IPS-15b (cell line): Measurements from ENCODE around the gene TMEM115.

Source experiments
- H3K27me3 ChIP-seq: one replicate; pipeline ENCODE4 v1.6.1; 2013; ENCODE audit warnings: low read length; ENCODE audit not compliant: control insufficient read depth, insufficient read depth
- H3K36me3 ChIP-seq: one replicate; pipeline ENCODE4 v1.6.1; 2013; ENCODE audit warnings: low read length; ENCODE audit not compliant: control insufficient read depth, insufficient read depth
- H3K4me1 ChIP-seq: one replicate; pipeline ENCODE4 v1.6.1; 2013; ENCODE audit warnings: mild to moderate bottlenecking, low read length; ENCODE audit not compliant: control insufficient read depth, insufficient read depth
- H3K4me3 ChIP-seq: one replicate; pipeline ENCODE4 v1.5.1; 2013; ENCODE audit warnings: low read depth, low read length
- H3K9ac ChIP-seq: one replicate; pipeline ENCODE4 v1.6.1; 2013; ENCODE audit warnings: low read depth, mild to moderate bottlenecking, low read length
- H3K9me3 ChIP-seq: one replicate; pipeline ENCODE4 v1.6.1; 2013; ENCODE audit warnings: mild to moderate bottlenecking, low read length; ENCODE audit not compliant: control insufficient read depth, insufficient read depth

The TMEM115 gene

GRCh38 chr3:50334339-50335075 is 24.8 kb downstream of the TMEM115 start:
- Histone ChIP-seq H3K4me1 (peaks cover 3% of the 10 kb centered on the region), H3K9ac (no peak overlapping the region), H3K27me3 (peaks cover 14% of the 10 kb centered on the region), H3K9me3 (no peaks in the 10 kb centered on the region), H3K4me3 (peak overlapping the region; percentile 18), H3K36me3 (peaks cover 24% of the 10 kb centered on the region)

DNA sequence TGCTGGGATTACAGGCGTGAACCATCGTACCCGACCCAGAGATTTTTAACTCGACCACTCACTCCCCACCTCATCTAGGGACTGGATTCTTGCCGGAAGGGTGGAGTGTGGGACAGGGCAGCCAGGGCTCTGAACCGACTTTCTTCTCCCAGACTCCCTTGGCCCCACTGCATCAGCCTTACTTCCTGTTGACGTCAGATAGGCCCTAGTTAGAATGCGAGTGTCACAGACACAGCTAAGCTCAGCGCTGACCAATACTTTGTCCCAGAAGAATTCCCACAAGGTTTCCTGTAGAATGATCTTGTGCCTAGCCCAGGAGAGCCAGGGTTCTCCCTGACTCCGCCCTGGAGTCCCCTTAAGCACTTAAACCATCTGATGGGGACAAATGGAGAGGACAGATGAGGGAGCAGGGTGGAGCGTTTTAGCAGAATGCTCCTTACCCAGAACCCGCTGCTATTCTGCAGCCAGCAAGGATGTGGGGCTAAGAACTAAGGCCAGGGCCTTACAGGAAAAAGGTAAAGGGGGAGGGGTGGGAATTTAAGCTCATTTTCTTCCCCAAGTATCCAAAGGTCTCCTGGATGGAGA is 25.5 kb downstream of the TMEM115 start:
- H3K27me3 ChIP-seq, result peaks cover 7% of the 10 kb centered on the region
- H3K4me3 ChIP-seq, result no peak overlapping the region
- H3K9ac ChIP-seq, result no peak overlapping the region
- H3K4me1 ChIP-seq, result peaks cover 3% of the 10 kb centered on the region
- no peaks in the 10 kb centered on the region for H3K9me3 ChIP-seq
- peaks cover 24% of the 10 kb centered on the region for H3K36me3 ChIP-seq

DNA sequence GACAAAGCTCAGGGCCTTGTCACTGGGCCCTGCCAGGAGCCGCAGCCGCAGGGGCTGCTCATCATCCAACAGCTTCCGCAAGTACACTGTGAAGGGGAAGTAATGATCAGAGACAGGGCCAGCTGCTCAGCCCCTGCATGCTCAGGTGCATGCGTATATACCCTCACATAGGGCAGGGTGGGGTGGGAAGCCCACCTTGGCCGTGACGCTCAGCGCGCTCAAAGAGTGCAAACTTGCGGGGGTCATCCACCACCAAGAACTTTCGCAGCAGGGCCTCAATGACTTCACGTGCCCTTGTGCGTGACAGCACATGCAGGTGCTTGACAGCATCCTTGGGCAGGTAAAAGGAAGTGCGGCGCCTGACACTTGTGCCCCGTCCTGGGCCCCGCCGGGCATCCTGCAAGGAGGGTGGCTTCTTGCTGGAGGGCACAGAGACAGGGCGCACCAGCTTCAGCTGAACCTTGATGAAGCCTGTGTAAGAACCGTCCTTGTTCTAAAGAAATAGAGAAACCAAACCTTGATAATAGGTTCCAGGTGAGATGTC is 27.9 kb downstream of the TMEM115 start:
- H3K36me3 ChIP-seq, result peaks cover 24% of the 10 kb centered on the region
- H3K27me3 ChIP-seq, result no peaks in the 10 kb centered on the region
- peaks cover 3% of the 10 kb centered on the region for H3K4me1 ChIP-seq
- H3K9me3 ChIP-seq, result no peaks in the 10 kb centered on the region
- H3K4me3 ChIP-seq, result no peak overlapping the region
- no peak overlapping the region for H3K9ac ChIP-seq

DNA sequence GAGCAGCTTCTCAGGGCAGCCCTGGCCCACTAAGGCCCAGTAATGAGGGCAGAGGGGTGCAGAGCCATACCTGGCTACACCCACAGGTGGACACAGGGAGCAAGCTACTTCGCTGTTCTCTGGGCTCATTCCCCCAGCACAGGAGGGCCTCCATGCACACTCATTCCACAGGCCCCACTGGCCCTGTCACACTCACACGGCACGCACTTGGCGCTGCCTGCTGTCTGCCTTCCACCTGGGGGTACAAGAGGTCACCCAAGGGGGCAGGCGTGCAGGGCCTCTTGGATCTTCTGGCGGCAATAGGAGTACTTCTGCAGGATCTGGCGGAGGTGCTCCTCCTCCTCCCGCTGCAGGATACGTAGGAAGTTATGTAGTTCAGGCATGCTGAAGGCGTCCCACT is 29.0 kb downstream of the TMEM115 start:
- H3K4me1 ChIP-seq, result peaks cover 3% of the 10 kb centered on the region
- H3K27me3 ChIP-seq, result no peaks in the 10 kb centered on the region
- no peaks in the 10 kb centered on the region for H3K9me3 ChIP-seq
- no peak overlapping the region for H3K9ac ChIP-seq
- no peak overlapping the region for H3K4me3 ChIP-seq
- H3K36me3 ChIP-seq, result peaks cover 32% of the 10 kb centered on the region

- Histone ChIP-seq H3K9me3 (no peaks in the 10 kb centered on the region), H3K4me1 (no peaks in the 10 kb centered on the region), H3K9ac (peak within 1 kb of the TSS; percentile 81), H3K27me3 (no peaks in the 10 kb centered on the region), H3K36me3 (peaks cover 30% of the 10 kb centered on the region), H3K4me3 (peak within 1 kb of the TSS; percentile 76)
Observed at GRCh38 chr3:50327943-50328691, 31.2 kb downstream of the TMEM115 start, which contains the start of gene TUSC2. TUSC2 (minus strand) TSS chr3:50328223; CDS start chr3:50328099, 124 bp downstream.

DNA sequence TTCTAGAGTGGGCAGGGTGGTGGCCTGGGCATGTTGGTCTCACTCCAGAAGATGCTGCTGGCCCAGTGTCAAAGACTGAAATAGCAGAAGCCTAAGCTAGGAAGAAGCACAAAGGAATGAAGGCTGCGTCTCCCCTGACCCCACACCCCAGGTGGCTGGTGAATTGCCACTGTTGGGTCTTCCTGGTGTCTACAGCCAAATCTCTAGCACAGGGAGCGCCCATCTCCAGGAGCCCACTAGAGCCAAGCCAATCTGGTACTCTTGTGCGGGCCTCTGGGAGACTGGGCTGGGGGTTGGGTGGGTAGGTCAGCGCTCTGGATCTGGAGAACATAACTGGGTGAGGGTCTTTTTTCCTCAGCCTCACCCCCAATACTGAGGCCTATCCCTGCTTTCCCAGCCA is 32.2 kb downstream of the TMEM115 start:
- H3K9ac ChIP-seq, result peak overlapping the region; percentile 66
- no peaks in the 10 kb centered on the region for H3K27me3 ChIP-seq
- H3K4me3 ChIP-seq, result peak overlapping the region; percentile 76
- peaks cover 26% of the 10 kb centered on the region for H3K36me3 ChIP-seq
- no peaks in the 10 kb centered on the region for H3K9me3 ChIP-seq
- peaks cover 3% of the 10 kb centered on the region for H3K4me1 ChIP-seq

DNA sequence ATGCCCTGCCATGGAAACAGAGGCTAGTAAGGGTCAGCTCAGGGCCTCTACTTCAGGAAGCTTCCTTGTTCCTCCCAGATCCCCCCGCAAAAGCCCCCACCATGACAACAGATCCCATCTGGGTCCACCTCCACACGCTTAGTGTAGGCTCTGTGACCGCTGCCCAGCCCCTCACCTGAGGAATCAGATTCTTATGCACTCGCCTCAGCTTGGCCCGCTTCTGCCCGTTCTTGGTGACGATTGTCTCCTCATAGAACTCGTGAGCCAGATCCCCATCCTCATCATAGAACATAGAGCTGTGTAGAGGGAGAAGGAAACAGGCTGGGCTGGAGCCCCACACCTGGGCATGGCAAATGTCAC is 33.2 kb downstream of the TMEM115 start:
- Histone ChIP-seq H3K36me3 (peaks cover 18% of the 10 kb centered on the region), H3K4me1 (peaks cover 3% of the 10 kb centered on the region), H3K9ac (no peak overlapping the region), H3K4me3 (no peak overlapping the region), H3K9me3 (no peaks in the 10 kb centered on the region), H3K27me3 (no peaks in the 10 kb centered on the region)

GRCh38 chr3:50325497-50326181 is 33.7 kb downstream of the TMEM115 start:
- Histone ChIP-seq H3K36me3 (peaks cover 13% of the 10 kb centered on the region), H3K4me1 (peaks cover 3% of the 10 kb centered on the region), H3K9ac (no peak overlapping the region)

GRCh38 chr3:50325113-50325480 is 34.2 kb downstream of the TMEM115 start:
- H3K4me1 ChIP-seq, result peaks cover 5% of the 10 kb centered on the region
- no peak overlapping the region for H3K9ac ChIP-seq
- H3K4me3 ChIP-seq, result no peak overlapping the region
- no peaks in the 10 kb centered on the region for H3K27me3 ChIP-seq
- H3K36me3 ChIP-seq, result peaks cover 9% of the 10 kb centered on the region
- H3K9me3 ChIP-seq, result no peaks in the 10 kb centered on the region

More at GRCh38 chr3:50325497-50326181, 33.7 kb downstream of the TMEM115 start:
- Histone ChIP-seq H3K27me3 (no peaks in the 10 kb centered on the region), H3K9me3 (no peaks in the 10 kb centered on the region), H3K4me3 (no peak overlapping the region)

DNA sequence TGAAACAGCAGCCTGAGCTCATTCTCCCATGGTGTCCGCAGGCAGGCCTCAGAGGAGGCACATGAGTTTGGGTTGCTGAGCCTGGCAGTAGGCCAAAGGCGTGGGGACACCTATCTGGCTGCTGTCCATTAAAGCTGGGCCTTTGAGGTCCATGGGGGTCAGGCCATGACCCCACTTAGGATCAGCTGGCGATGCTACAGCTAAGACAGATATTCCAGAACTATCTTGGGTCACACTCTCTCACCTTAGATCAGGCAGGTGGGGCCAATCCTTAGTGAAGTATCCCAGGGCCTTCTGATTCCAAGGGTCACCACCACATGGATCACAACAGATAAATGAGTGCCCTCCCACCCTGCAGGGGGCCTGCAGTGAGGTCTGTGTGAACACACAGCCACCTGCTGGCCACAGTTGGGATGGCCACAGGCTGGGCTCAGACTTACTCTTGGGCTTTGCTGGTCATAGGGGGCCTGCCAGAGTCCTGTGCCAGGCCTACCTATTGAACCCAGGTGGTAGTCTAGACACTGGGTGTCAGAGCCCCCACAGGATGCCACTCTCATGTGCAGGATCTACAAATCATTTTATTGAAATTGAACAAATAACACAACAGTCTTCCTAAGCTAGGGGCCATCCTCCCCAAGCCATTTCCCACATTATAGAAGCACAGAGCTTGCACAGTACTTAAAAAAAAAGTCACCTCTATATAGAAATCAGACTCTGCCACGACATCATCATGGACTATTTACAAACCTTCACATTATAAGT is 34.8 kb downstream of the TMEM115 start:
- Histone ChIP-seq H3K4me3 (no peak overlapping the region), H3K9ac (no peak overlapping the region), H3K9me3 (no peaks in the 10 kb centered on the region), H3K4me1 (peaks cover 7% of the 10 kb centered on the region), H3K36me3 (peaks cover 14% of the 10 kb centered on the region), H3K27me3 (no peaks in the 10 kb centered on the region)
